Fibroblast of skin of right quadriceps (primary cell): ENCODE results near the gene STAMBP.
A peak's percentile ranks its signal among the peaks of the same experiment; 100 is the strongest.
"Not testable (repeated sequence)": the region's sequence is repeated elsewhere in the genome, so short reads cannot be mapped to it uniquely, and the experiment has no call there.

Source experiments
- DNase-seq: peaks from one replicate; pipeline ENCODE4 v3.0.0-alpha.2; 2013

Gene STAMBP

DNA sequence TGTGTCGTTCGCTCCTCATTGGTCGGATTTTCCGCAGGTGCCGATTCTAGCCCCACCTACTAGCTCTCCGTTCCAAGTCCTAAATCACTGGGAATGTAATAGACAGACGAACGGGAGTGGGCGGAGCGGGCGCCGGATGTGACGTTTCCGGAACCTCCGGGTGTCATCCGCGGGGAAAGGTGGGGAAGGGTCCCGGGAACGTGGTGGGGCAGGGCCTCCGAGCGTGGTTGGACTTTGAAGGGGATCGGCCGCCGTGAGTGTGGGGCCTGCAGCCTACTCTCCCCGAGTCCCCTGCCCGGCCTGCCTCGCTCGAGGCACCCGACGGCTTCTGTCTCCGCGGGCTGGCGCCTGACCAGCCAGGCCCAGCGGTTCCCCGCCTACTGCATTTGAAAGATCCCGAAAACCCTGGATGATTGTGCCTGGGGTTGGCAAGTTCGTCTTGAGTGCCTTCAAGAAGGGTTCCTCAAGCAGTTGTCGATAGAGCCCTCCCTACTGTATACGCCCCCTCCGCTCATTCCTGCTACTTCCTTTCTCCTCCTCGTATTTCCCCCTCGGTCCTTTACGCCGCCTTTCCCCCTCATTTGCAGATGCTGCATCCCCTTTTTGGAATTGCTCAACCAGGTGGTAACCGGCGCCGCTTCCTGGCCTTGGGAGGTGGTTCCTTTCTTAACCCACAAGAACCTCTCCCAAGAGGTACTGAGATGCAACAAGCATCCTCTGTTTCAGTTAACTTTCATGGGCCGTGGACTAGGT is at the start of gene STAMBP:
STAMBP (plus strand) TSS at position 144 of the 753 bp plus-strand sequence. CDS start 1,896 bp downstream, outside the sequence.
- DNase-seq, result peak; percentile 95

GRCh38 chr2:73779467-73780236 is 49.1 kb upstream of the STAMBP start, which contains the start of gene DUSP11:
DUSP11 (minus strand) TSS chr2:73780103; CDS start chr2:73779974, 129 bp downstream.
- peak; percentile 92 for DNase-seq

DNA sequence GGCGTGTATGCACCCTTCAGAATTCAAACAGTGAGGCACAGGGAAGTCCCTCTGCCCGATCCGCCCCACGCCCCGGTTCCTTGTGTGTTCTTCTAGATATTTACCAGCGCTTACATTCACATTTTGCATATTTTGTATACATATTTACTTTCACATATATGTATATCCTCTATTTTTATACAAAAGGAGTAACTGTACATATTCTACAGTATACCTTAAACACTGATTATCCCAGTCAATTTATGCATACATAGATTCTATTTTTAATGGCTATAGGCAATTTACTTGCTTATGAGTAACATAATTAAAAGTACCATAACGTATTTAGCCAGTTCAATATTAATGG is 48.6 kb upstream of the STAMBP start:
- DNase-seq, result no peak

DNA sequence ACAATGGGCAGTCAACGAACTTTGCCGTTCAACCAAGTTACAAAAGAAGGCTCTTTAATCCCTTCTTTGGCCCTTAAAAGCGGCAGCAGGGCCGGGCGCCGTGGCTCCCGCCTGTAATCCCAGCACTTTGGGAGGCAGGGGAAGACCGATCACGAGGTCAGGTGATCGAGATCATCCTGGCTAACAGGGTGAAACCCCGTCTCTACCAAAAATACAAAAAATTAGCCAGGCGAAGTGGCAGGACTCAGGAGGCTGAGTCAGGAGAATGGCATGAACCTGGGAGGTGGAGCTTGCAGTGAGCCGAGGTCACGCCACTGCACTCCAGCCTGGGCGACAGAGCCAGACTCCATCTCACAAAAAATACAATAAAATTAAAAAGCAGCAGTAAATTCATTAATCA is 45.4 kb upstream of the STAMBP start:
- not testable (repeated sequence) for DNase-seq

DNA sequence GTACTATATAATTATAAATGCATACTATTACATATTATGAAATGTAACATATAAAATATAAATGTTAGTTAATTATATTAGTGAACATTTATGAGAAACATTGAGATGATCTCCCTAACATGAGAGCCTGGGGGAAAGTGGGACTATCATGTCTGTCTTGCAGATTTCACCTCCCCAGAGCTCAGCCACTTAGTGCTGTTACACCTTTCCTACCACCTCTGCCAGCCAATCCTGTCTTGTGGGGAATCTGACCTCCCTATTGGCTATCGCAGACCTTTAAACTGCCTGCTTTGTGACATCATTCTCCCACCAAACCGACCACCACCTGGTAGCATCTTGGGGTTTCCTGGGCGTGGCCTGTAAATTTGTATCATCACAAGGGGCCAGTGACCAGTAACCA is 44.9 kb upstream of the STAMBP start, which contains the start of gene C2orf78:
C2orf78 (plus strand) TSS at position 301 of the 400 bp plus-strand sequence. CDS start 127 bp downstream, outside the sequence.
- DNase-seq, result not testable (repeated sequence)

DNA sequence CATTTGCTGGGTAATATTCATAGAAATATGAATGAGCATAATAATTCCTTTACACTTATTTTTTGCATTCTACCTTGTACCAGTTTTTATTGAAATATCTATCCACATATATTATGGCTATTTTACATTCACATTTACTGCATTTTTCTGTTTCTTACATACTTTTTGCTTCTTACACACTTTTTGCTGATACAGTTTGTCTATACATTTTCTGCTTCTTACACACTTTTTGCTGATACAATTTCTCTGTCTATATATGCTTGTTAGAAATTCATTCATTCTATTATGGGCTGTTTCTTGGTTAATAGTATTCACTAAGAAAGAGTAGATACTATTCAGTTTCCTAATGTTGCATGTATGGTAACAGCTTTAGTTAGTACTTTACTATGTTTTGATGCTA is 16.9 kb upstream of the STAMBP start:
- DNase-seq, result no peak

DNA sequence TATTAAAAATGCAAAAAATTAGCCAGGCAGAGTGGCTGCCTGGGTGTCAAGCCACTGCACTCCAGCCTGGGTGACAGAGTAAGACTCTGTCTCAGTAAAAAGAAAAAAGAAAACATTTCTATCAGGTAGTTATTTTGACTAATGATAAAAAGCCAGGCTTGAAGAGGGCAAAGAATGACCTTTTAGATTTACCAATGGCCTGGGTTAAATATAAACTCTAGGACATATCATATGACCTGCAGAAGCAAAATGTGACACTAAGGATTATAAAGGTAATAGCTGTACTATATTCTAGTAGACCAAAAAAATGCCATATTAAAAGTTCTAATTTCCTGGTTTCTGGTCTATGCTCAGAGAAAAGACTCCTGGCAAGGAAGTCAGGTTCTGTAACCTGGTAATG is 16.1 kb upstream of the STAMBP start:
- no peak for DNase-seq

- DNase-seq, result no peak
Measured at GRCh38 chr2:73818296-73818695, 10.5 kb upstream of the STAMBP start.

GRCh38 chr2:73821227-73821626 is 7.5 kb upstream of the STAMBP start:
- DNase-seq, result no peak

DNA sequence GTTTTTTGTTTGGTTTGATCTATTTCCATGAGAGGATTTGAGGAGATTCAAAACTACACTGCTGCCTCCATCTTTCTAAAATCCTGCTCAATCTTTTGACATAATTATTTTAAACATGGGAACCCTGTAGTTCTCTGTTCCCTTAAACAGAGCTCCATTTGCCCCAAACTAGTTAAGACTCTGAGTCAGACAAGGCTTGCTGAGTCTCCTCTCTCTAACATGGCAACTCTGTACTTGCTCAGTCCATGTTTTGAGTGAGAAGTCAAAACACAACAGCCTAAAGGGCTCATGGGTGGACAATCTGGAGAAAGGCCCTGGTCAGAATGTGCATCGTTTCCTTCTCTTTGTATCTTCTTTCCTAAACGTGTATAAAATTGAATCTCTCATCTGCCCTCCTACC is 7.1 kb upstream of the STAMBP start:
- no peak for DNase-seq

DNA sequence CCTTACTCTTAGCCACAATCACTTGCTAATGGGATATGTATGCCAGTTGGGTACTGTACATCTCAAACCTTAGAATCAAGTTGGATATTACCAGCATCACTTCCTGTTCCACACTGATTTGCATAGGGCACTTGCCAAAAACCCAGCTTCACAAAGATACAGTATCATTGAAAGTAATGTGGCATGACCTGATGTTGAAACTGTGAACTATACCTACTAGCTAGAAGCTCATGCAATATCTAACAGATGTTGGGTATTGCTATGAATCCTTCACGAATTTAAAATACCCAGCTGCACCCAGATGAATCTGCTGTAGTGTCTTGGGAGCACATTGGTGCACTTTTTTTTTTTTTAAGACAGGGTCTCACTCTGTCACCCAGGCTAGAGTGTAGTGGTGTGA is 6.5 kb upstream of the STAMBP start:
- no peak for DNase-seq

GRCh38 chr2:73822991-73823390 is 5.8 kb upstream of the STAMBP start:
- no peak for DNase-seq

DNA sequence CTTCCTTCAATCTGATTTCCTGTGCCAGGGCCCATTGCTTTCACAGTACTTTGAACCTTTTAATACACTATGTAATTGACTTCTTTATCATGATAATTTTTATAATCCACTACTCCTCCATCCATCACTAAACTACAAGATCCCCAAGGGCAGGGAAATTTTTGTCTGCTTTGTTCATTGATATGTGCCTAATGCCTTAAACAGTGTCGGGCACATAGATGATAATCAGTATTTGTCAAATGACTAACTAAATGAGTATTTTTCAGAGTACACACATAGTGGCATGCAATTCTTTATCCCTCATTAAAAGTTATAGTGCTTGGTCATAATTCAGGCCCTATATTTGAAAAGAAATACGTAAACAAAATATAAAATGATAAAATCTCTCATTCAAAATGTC is 5.3 kb upstream of the STAMBP start:
- no peak for DNase-seq

GRCh38 chr2:73823916-73824523 is 4.7 kb upstream of the STAMBP start:
- DNase-seq, result peak; percentile 74

DNA sequence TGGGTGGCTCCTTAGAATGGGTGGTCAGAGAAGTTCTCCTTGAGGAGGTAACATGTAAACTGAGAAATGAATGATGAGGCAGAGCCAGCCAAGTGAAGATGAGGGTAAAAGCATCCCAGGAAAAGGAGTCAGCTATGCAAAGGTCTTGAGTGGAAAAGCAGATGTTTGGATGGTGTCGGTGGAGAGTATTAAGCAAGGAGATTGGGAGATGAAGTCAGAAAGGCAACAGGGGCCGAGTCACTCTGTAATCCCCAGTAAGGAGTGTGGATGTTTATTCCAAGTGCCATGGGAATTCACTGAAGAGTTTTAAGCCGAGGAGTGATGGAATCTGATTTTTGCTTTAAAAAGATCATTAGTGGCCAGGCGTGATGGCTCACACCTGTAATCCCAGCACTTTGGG is 3.4 kb upstream of the STAMBP start:
- DNase-seq, result no peak

- peak; percentile 40 for DNase-seq
Measured at GRCh38 chr2:73827018-73827417, 1.7 kb upstream of the STAMBP start.

GRCh38 chr2:73827660-73828388 is 937 bp upstream of the STAMBP start:
- DNase-seq, result no peak

DNA sequence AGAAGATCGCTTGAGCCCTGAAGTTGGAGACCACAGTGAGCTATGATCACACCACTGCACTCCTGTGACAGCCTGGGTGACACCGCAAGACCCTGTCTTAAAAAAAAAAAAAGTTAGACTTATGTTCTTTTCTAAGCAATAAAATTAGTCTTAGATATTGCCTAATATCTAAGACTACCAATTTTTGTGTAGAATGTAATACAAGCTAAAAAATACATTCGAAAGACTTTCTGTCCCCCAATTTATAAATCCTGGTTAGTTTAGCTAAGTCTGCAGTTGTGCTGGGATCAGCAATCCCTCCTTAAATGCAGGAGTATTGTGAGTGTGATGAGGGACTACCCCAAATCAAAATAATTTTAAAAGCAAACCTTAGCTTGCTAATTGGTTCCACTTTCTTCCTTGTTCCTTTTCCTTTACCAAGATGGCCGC is 358 bp upstream of the STAMBP start:
- DNase-seq, result no peak

DNA sequence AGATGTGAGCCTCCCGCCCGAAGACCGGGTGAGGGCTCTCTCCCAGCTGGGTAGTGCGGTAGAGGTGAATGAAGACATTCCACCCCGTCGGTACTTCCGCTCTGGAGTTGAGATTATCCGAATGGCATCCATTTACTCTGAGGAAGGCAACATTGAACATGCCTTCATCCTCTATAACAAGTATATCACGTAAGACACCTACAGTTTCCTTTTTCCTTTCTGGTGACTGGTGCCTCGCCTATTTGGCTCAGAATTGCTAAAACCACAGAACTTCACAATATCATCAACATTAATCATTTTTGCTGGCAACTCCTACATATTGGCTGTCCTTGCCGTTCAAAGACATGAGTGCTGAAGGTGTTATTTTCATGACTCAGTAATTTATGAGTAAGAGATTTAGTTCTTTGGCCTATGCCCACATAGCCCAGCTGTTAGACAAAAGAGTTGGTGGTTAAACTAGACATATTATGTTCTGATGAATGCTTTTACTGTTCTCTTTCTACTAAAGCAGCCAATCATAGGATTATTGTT is 2.2 kb downstream of the STAMBP start:
- DNase-seq, result peak; percentile 89

DNA sequence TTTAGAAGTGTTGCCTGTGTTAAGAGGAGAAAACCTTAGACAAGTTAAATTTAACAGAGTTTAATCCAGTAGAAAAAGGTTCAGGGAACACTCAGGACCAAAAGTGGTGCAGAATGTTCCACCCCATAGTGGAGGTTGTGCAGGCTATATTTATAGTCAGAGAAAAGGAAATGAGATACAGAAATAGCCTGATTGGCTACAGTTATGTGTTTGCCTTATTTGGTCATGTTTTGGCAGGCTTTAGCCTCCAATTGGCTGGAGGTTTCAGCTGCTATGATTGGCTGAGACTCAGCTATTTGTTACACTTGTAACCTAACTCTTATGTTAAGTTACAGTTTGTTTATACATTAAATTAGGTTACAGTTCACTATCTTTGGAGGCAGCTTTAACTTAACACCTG is 4.2 kb downstream of the STAMBP start:
- DNase-seq, result peak; percentile 49

GRCh38 chr2:73836141-73836943 is 7.6 kb downstream of the STAMBP start:
- DNase-seq, result no peak
